DMS114 treated with DMSO at 0.1 percent for 48 hours (cell line): ENCODE data around the gene DPF3.

Source experiments
- DNase-seq: peaks from one replicate; lab custom pipeline; 2025; ENCODE audit not compliant: unreplicated experiment; lab: John Stamatoyannopoulos, UW

The DPF3 gene

GRCh38 chr14:72574715-72575114 is 319.2 kb downstream of the DPF3 start:
- DNase-seq: no peak

- DNase-seq: no peak
Observed at GRCh38 chr14:72573725-72574417, 320.0 kb downstream of the DPF3 start.
